ENCODE data around the gene SLC25A19.
"Not testable (repeated sequence)": the region's sequence is repeated elsewhere in the genome, so short reads cannot be mapped to it uniquely, and the experiment has no call there.

The SLC25A19 gene

DNA sequence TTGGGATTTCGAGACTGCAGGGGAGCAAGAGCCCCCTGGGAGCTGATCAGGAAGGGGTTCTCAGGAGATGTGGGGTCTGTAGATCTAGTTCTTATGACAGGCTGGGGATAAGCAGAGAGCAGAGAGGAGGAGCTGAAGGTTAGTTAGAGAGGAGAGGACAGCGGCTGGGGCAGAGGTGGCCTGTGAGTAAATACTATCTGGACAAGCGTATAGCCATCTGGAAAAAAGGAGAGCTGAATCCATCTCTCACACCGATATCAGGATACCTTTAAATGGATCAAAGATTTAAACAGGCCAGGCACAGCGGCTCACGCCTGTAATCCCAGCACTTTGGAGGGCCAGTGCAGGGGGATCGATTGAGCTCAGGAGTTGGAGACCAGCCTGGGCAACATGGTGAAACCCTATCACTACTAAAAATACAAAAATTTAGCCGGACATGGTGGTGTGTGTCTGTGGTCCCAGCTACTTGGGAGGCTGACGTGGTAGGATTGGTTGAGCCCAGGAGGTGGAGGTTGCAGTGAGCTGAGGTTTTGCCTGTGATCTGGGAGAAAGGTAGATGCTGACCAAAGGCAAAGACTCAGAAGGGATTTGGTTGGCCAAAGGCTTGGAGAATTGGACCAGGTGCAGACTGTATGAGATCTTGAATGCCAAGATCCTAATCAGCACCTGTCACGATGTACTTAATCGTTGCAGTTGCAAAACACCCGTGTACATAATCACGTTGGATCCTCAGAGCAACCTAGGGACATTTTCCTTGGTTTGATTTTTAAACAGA, 18.9 kb upstream of the SLC25A19 start:
- in situ Hi-C loops (cut with MboI; ENCODE audit: low sequenced_read_pairs) = loop anchor here (10.0 kb wide), 1 partner anchor 207 kb away; the partner anchor contains the start of genes CASKIN2 and TSEN54

DNA sequence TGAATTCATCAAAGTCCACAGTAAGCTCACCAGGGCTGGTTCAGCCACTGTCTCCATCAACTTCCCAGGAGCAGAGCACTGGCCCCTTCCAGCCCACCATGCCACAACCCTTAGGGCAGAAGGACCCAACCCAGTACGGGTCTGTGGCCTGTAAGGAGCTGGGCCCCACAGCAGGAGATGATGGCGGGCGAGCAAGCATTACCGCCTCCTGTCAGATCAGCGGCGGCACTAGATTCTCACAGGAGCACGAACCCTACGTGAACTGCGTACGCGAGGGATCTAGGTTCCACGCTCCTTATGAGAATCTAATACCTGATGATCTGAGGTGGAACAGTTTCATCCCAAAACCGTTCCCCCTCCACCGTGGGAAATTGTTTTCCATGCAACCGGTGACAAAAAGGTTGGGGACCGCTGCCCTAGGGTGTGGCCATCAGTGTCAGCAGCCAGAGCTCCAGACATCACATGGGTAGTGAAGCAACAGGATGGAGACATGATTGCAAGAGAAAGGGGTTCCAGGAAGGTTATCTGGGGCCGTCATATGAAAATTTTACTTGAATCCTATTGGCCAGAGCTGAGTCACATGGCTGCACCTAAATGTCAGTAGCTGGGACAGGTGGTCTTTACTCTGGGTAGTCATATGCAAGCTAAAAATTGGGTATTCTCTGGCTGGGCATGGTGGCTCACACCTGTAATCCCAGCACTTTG, 12.4 kb upstream of the SLC25A19 start:
- in situ Hi-C loops (cut with MboI; ENCODE audit: low sequenced_read_pairs) = loop anchor here (10.0 kb wide), 1 partner anchor 213 kb away; the partner anchor contains the start of genes CASKIN2 and TSEN54

- in situ Hi-C loops (cut with MboI; ENCODE audit: low sequenced_read_pairs) = loop anchor here (10.0 kb wide), 1 partner anchor 214 kb away; the partner anchor contains the start of genes CASKIN2 and TSEN54
Observed at GRCh38 chr17:75301049-75301448, 11.8 kb upstream of the SLC25A19 start.

- in situ Hi-C loops (cut with MboI; ENCODE audit: low sequenced_read_pairs) = loop anchor here (10.0 kb wide), 1 partner anchor 215 kb away; the partner anchor contains the start of genes CASKIN2 and TSEN54
Observed at GRCh38 chr17:75300280-75300679, 11.0 kb upstream of the SLC25A19 start.

GRCh38 chr17:75295201-75296158, 6.2 kb upstream of the SLC25A19 start:
- in situ Hi-C loops (cut with MboI; ENCODE audit: low sequenced_read_pairs) = loop anchor here (10.0 kb wide), 1 partner anchor 59 kb away; no protein-coding TSS in a partner anchor

- in situ Hi-C loops (cut with MboI; ENCODE audit: low sequenced_read_pairs) = loop anchor here (5.0 to 10.0 kb wide), 2 partner anchors 62 to 119 kb away; no protein-coding TSS in a partner anchor
Observed at GRCh38 chr17:75292810-75293448, 3.7 kb upstream of the SLC25A19 start.

DNA sequence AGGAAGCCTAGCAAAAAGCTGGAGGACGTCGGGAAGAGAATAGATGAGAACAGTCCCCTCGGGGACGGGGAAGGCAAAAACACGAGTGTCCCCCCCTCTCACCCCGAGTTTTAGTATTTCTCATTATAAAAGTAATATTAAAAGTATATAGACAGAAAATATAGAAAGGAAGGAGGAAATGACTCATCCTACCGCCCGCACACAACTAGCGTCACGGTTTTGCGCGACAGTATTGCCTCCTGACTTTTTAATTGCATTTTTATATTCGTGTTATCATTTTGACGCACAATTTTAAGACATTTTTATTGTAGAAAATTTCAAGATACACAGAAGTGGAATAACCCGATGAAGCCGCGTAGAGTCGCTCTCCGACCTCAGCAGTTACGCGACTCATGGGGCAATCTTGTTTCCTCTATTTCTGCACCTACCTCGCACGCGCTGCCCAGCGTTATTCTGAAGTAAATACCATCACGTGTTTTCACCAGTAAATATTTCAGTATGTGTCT, 652 bp upstream of the SLC25A19 start:
- in situ Hi-C loops (cut with MboI; ENCODE audit: low sequenced_read_pairs) = loop anchor here (5.0 to 10.0 kb wide), 2 partner anchors 65 to 122 kb away; no protein-coding TSS in a partner anchor

GRCh38 chr17:75288770-75289114, 491 bp downstream of the SLC25A19 start:
- in situ Hi-C loops (cut with MboI; ENCODE audit: low sequenced_read_pairs) = no loop called here

GRCh38 chr17:75288359-75288758, 874 bp downstream of the SLC25A19 start:
- in situ Hi-C loops (cut with MboI; ENCODE audit: low sequenced_read_pairs) = no loop called here

- in situ Hi-C loops (cut with MboI; ENCODE audit: low sequenced_read_pairs) = no loop called here
Observed at GRCh38 chr17:75287221-75287620, 2.0 kb downstream of the SLC25A19 start.

GRCh38 chr17:75285123-75285522, 4.1 kb downstream of the SLC25A19 start:
- in situ Hi-C loops (cut with MboI; ENCODE audit: low sequenced_read_pairs) = no loop called here

DNA sequence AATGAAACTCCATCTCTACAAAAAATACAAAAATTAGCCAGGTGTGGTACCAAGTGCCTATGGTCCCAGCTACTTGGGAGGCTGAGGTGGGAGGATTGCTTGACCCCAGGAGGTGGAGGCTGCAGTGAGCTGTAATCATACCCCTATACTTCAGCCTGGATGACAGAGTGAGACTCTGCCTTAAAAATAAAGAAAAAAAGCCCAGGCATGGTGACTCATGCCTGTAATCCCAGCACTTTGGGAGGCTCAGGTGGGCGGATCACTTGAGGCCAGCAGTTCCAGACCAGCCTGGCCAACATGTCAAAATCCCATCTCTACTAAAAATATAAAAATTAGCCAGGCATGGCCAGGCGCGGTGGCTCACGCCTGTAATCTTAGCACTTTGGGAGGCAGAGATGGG, 9.0 kb downstream of the SLC25A19 start:
- in situ Hi-C loops (cut with MboI; ENCODE audit: low sequenced_read_pairs) = not testable (repeated sequence)

DNA sequence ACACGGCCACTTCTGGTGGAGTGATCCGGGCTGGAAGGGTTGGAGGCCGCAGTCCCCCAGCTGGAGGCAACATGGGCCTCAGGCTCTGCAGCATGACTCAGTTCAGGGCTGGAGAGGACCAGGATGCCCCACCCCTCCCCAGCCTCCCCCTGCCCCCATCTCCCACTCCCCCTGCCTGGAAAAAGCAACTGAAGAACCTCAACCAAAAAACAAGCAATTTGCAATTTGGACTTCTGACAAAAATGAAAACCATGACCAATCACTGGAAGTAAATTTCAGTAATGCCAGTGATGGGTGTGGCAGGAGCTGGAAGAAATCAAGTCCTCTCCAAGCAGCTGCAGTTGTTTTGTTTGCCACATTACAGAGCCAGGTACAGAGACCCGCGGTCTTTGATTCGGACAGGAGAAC, 11.6 kb downstream of the SLC25A19 start:
- in situ Hi-C loops (cut with MboI; ENCODE audit: low sequenced_read_pairs) = no loop called here

DNA sequence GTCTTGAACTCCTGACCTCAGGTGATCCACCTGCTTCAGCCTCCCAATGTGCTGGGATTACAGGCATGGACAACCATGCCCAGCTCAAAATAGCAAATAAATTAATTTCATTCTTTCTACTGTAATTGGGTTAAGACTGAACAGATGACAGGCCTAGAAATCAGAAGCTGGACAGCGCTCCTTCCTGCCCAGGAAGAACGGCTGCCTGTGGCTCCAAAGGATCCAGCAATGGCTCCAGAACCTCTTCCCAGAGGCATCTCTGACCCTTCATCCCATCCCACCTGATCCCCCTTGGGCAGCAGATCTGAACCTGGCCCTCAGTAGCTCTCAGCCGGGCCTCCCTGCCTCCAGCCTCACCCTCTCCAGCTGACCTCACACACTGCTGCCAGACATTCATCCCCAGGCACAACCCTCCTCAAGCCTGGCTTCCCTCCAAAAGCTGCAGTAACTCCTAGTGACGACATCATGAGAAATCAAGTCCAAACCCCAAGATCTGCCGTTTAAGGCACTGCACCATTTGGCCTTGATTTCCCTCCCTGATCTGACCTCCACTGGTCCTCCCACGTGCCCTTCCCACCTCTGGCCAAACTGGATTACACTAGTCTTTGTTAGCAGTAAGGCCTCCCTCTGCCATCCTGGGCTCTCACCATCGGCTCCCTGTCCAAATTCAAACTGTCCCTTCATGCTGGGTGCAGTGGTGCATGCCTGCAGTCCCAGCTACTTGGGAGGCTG, 15.1 kb downstream of the SLC25A19 start:
- in situ Hi-C loops (cut with MboI; ENCODE audit: low sequenced_read_pairs) = no loop called here

DNA sequence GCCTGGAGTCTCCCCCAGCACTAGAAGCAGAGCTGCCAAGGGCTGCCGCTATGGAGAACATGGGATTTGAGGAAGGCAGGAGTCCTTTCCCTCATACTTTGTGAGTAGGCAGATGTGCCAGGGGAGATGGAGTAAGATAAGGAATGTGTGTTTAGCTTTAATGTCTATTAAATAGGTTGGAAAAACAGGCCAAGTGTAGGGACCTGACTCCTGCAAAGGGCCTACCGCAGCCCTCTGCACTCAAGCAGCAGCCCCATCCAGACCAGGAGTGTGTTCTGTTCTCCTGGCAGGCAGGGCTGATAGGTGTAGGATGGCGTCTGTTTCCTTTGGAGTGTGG, 16.4 kb downstream of the SLC25A19 start:
- in situ Hi-C loops (cut with MboI; ENCODE audit: low sequenced_read_pairs) = no loop called here

DNA sequence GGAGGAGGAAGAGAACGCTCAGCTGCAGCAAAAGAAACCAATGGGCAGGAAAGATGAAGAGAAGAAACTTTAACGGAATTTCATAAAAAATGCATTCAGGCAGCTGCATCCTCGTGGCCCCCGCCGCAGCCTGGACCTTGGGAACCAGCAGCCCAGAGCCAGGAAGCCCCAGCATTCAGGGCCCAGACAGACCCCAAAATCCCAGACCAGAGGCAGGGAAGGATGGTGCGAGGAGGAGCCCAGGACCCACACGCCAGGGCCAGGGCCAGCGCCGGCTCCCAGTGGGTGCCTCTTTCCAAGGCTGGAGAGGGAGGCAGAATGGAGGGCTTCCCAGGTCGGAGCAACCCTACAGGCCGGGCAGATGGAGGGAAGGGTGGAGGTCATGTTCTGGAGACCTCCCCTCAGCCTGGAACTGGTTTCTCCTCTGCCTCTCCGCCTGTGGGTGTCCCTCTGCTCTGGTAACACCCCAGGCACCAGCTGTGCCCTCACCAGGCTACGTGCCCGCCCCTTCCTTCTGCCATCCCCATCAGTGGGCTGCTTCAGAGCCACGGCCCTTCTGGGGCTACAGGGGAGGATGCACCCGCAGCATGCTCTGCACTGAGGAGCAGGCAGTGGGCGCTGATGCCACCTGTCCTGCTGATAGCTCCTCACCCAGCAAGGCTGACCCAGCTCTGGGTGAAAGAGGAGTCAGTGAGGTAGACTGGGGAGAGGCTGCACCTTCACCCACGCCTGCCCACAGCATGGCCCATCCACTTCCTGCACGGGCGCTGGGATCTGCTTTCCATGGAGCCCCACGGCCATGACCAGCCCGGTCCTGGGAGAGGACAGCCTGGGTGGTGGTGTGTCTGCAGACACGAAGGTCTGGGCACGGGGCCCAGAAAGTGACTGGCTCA, 17.0 kb downstream of the SLC25A19 start:
- in situ Hi-C loops (cut with MboI; ENCODE audit: low sequenced_read_pairs) = no loop called here

DNA sequence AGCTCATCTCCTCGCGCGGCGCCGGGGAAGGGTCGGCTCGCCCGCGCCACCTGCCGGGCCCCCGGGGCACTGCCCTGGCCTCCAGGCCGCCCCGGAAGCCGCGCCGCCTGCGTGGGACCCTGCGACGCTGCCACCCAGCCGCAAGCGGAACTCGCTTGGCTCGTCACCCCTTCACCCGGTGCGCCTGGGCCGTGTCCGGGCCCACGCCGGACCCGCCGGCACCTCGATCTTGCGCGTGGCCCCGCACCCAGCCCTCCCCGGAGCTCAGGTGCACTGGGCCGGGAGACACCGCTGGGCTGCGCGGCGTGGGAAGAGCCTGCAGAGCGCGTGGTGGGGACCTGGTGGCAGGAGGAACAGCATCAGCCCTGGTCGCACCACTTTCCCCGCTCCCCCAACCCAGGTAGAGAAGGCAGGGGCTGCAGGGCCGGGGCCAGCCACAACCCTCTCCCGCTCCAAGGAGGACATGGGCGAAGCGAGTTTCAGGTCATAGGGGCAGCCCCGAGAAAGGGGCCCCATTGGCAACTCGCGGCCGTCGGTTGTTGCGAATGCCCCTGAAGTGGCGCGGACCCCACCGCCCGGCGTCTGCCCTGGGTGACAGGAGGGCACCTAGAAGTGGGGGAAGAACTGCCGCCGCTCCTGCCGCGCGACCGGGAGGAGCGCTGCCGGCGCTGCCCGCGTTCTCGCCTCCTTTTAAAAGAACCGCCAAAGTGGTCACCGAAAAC, 17.8 kb downstream of the SLC25A19 start:
- in situ Hi-C loops (cut with MboI; ENCODE audit: low sequenced_read_pairs) = no loop called here

- in situ Hi-C loops (cut with MboI; ENCODE audit: low sequenced_read_pairs) = no loop called here
Observed at GRCh38 chr17:75270966-75271232, 18.3 kb downstream of the SLC25A19 start, which contains the start of gene MIF4GD. Gene MIF4GD, minus strand, starts transcription at chr17:75271231. Its CDS starts 1,036 bp downstream, at chr17:75270195.

Measured in HL-60/S4 (cell line).